HG02852 (cell line): ENCODE measurements around the gene ADGRG3.

Experiments
- ATAC-seq: cut with Tn5 transposase; IDR thresholded peaks from one replicate; pipeline ENCODE4 v1.9.1; 2021; ENCODE audit warnings: mild to moderate bottlenecking, moderate library complexity; ENCODE audit not compliant: unreplicated experiment

ADGRG3 gene

GRCh38 chr16:57679767-57680482, 11.8 kb downstream of the ADGRG3 start:
- no peak for ATAC-seq

- ATAC-seq, result no peak
Measured at GRCh38 chr16:57680842-57681375, 12.8 kb downstream of the ADGRG3 start.

GRCh38 chr16:57681950-57682728, 14.0 kb downstream of the ADGRG3 start:
- no peak for ATAC-seq

- no peak for ATAC-seq
Measured at GRCh38 chr16:57682809-57683635, 14.9 kb downstream of the ADGRG3 start.

GRCh38 chr16:57683636-57684545, 15.8 kb downstream of the ADGRG3 start:
- no peak for ATAC-seq

- ATAC-seq, result no peak
Measured at GRCh38 chr16:57684626-57685358, 16.7 kb downstream of the ADGRG3 start.

- ATAC-seq, result no peak
Measured at GRCh38 chr16:57685633-57686032, 17.5 kb downstream of the ADGRG3 start.

GRCh38 chr16:57686577-57686976, 18.5 kb downstream of the ADGRG3 start:
- no peak for ATAC-seq

GRCh38 chr16:57687363-57687929, 19.3 kb downstream of the ADGRG3 start:
- ATAC-seq, result no peak

- no peak for ATAC-seq
Measured at GRCh38 chr16:57688487-57688986, 20.4 kb downstream of the ADGRG3 start.

GRCh38 chr16:57688987-57689761, 21.1 kb downstream of the ADGRG3 start:
- no peak for ATAC-seq

- peak; percentile 77 for ATAC-seq
Measured at GRCh38 chr16:57689762-57690558, 21.9 kb downstream of the ADGRG3 start.

GRCh38 chr16:57690782-57691471, 22.8 kb downstream of the ADGRG3 start:
- no peak for ATAC-seq

- no peak for ATAC-seq
Measured at GRCh38 chr16:57692636-57693035, 24.5 kb downstream of the ADGRG3 start.

GRCh38 chr16:57693550-57693949, 25.4 kb downstream of the ADGRG3 start:
- ATAC-seq, result no peak

GRCh38 chr16:57694231-57694724, 26.2 kb downstream of the ADGRG3 start:
- no peak for ATAC-seq
